ENCODE results near the gene RHOF. TPM values are rescaled to one million over a fixed set of nuclear protein-coding genes. Genes with fewer than 3 reads are reported as not detected.

Gene RHOF
- total and polyA plus RNA-seq, 2 donors = 12.9 to 33.3 TPM

GRCh38 chr12:121773011-121773777 is 20.3 kb downstream of the RHOF start:
- Histone ChIP-seq H3K4me1 (ENCODE audit: control insufficient read depth in 2 of 2, insufficient read depth in 2 of 2, low read length in 2 of 2) (peaks cover 7 to 35% of the 10 kb centered on the region in 2 donors), H3K4me3 (ENCODE audit: low read length in 2 of 2) (no peak overlapping the region), H3K27ac (ENCODE audit: low read depth in 1 of 2, low read length in 1 of 2) (no peak overlapping the region), H3K27me3 (ENCODE audit: control insufficient read depth in 2 of 2, insufficient read depth in 1 of 2, low read length in 1 of 2) (no peaks in the 10 kb centered on the region), H3K36me3 (ENCODE audit: control insufficient read depth in 2 of 2, insufficient read depth in 2 of 2, low read length in 1 of 2) (peaks cover 3 to 12% of the 10 kb centered on the region in 2 donors), H3K9me3 (ENCODE audit: control insufficient read depth in 2 of 2, insufficient read depth in 1 of 2, low read length in 1 of 2) (peaks cover 0 to 16% of the 10 kb centered on the region in 2 donors)
- WGBS = 60% methylated on average over 14 of the region's 14 CpGs
- DNase-seq (ENCODE audit: low read depth in 6 of 9, low spot score in 9 of 9) = peak in 3 of 9 donors; percentile 74 to 86 (median 83)

GRCh38 chr12:121770813-121771625 is 22.5 kb downstream of the RHOF start:
- Histone ChIP-seq H3K27ac (ENCODE audit: low read depth in 1 of 2, low read length in 1 of 2) (no peak overlapping the region), H3K27me3 (ENCODE audit: control insufficient read depth in 2 of 2, insufficient read depth in 1 of 2, low read length in 1 of 2) (no peaks in the 10 kb centered on the region), H3K36me3 (ENCODE audit: control insufficient read depth in 2 of 2, insufficient read depth in 2 of 2, low read length in 1 of 2) (peaks cover 0 to 2% of the 10 kb centered on the region in 2 donors), H3K4me1 (ENCODE audit: control insufficient read depth in 2 of 2, insufficient read depth in 2 of 2, low read length in 2 of 2) (peaks cover 2 to 16% of the 10 kb centered on the region in 2 donors), H3K9me3 (ENCODE audit: control insufficient read depth in 2 of 2, insufficient read depth in 1 of 2, low read length in 1 of 2) (peaks cover 0 to 6% of the 10 kb centered on the region in 2 donors), H3K4me3 (ENCODE audit: low read length in 2 of 2) (no peak overlapping the region)
- DNase-seq (ENCODE audit: low read depth in 6 of 9, low spot score in 9 of 9) = no peak
- WGBS = 92% methylated on average over 25 of the region's 25 CpGs

DNA sequence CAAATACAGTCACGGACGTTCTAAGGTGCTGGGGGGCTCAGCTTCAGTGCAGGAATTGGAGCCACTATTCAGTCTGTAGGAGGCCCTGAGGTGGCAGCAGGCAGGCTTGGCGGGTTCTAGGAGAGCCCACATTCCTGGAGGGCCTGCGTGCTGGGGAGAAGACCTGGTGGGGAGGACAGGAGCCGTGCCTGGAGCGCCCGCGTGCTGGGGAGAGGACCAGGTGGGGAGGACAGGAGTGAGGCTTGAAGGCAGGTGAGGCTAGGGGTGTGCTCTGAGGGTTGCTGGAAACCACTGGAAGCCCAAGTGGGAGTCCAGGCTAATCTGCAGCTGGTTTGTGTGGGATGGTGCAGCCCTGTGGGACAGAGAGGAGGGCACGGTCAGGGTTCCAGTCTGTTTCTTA is 23.1 kb downstream of the RHOF start:
- H3K27me3 ChIP-seq (ENCODE audit: control insufficient read depth in 2 of 2, insufficient read depth in 1 of 2, low read length in 1 of 2) = no peaks in the 10 kb centered on the region
- WGBS = 85% methylated on average over 9 of the region's 9 CpGs
- peaks cover 0 to 6% of the 10 kb centered on the region in 2 donors for H3K9me3 ChIP-seq (ENCODE audit: control insufficient read depth in 2 of 2, insufficient read depth in 1 of 2, low read length in 1 of 2)
- peaks cover 2 to 9% of the 10 kb centered on the region in 2 donors for H3K4me1 ChIP-seq (ENCODE audit: control insufficient read depth in 2 of 2, insufficient read depth in 2 of 2, low read length in 2 of 2)
- H3K36me3 ChIP-seq (ENCODE audit: control insufficient read depth in 2 of 2, insufficient read depth in 2 of 2, low read length in 1 of 2) = peaks cover 2 to 4% of the 10 kb centered on the region in 2 donors
- no peak for DNase-seq (ENCODE audit: low read depth in 6 of 9, low spot score in 9 of 9)
- no peak overlapping the region for H3K27ac ChIP-seq (ENCODE audit: low read depth in 1 of 2, low read length in 1 of 2)
- no peak overlapping the region for H3K4me3 ChIP-seq (ENCODE audit: low read length in 2 of 2)

GRCh38 chr12:121769831-121770301 is 23.6 kb downstream of the RHOF start:
- WGBS = 95% methylated on average over 11 of the region's 11 CpGs
- peaks cover 2 to 4% of the 10 kb centered on the region in 2 donors for H3K36me3 ChIP-seq (ENCODE audit: control insufficient read depth in 2 of 2, insufficient read depth in 2 of 2, low read length in 1 of 2)
- H3K27me3 ChIP-seq (ENCODE audit: control insufficient read depth in 2 of 2, insufficient read depth in 1 of 2, low read length in 1 of 2) = no peaks in the 10 kb centered on the region
- H3K9me3 ChIP-seq (ENCODE audit: control insufficient read depth in 2 of 2, insufficient read depth in 1 of 2, low read length in 1 of 2) = peaks cover 0 to 6% of the 10 kb centered on the region in 2 donors
- H3K4me3 ChIP-seq (ENCODE audit: low read length in 2 of 2) = no peak overlapping the region
- H3K4me1 ChIP-seq (ENCODE audit: control insufficient read depth in 2 of 2, insufficient read depth in 2 of 2, low read length in 2 of 2) = peaks cover 2 to 8% of the 10 kb centered on the region in 2 donors
- DNase-seq (ENCODE audit: low read depth in 6 of 9, low spot score in 9 of 9) = no peak
- H3K27ac ChIP-seq (ENCODE audit: low read depth in 1 of 2, low read length in 1 of 2) = no peak overlapping the region

GRCh38 chr12:121769297-121769830 is 24.1 kb downstream of the RHOF start:
- peaks cover 0 to 6% of the 10 kb centered on the region in 2 donors for H3K9me3 ChIP-seq (ENCODE audit: control insufficient read depth in 2 of 2, insufficient read depth in 1 of 2, low read length in 1 of 2)
- no peak for DNase-seq (ENCODE audit: low read depth in 6 of 9, low spot score in 9 of 9)
- H3K27ac ChIP-seq (ENCODE audit: low read depth in 1 of 2, low read length in 1 of 2) = no peak overlapping the region
- peaks cover 2 to 4% of the 10 kb centered on the region in 2 donors for H3K36me3 ChIP-seq (ENCODE audit: control insufficient read depth in 2 of 2, insufficient read depth in 2 of 2, low read length in 1 of 2)
- peaks cover 2 to 8% of the 10 kb centered on the region in 2 donors for H3K4me1 ChIP-seq (ENCODE audit: control insufficient read depth in 2 of 2, insufficient read depth in 2 of 2, low read length in 2 of 2)
- H3K27me3 ChIP-seq (ENCODE audit: control insufficient read depth in 2 of 2, insufficient read depth in 1 of 2, low read length in 1 of 2) = no peaks in the 10 kb centered on the region
- WGBS = 97% methylated on average over 9 of the region's 9 CpGs
- no peak overlapping the region for H3K4me3 ChIP-seq (ENCODE audit: low read length in 2 of 2)

- no peaks in the 10 kb centered on the region for H3K27me3 ChIP-seq (ENCODE audit: control insufficient read depth in 2 of 2, insufficient read depth in 1 of 2, low read length in 1 of 2)
- peaks cover 0 to 6% of the 10 kb centered on the region in 2 donors for H3K9me3 ChIP-seq (ENCODE audit: control insufficient read depth in 2 of 2, insufficient read depth in 1 of 2, low read length in 1 of 2)
- WGBS = 95% methylated on average over 10 of the region's 10 CpGs
- peaks cover 0 to 4% of the 10 kb centered on the region in 2 donors for H3K36me3 ChIP-seq (ENCODE audit: control insufficient read depth in 2 of 2, insufficient read depth in 2 of 2, low read length in 1 of 2)
- DNase-seq (ENCODE audit: low read depth in 6 of 9, low spot score in 9 of 9) = no peak
- no peaks in the 10 kb centered on the region for H3K4me1 ChIP-seq (ENCODE audit: control insufficient read depth in 2 of 2, insufficient read depth in 2 of 2, low read length in 2 of 2)
- H3K27ac ChIP-seq (ENCODE audit: low read depth in 1 of 2, low read length in 1 of 2) = no peak overlapping the region
- H3K4me3 ChIP-seq (ENCODE audit: low read length in 2 of 2) = no peak overlapping the region
Measured at GRCh38 chr12:121767525-121768016, 25.9 kb downstream of the RHOF start.

- H3K4me3 ChIP-seq (ENCODE audit: low read length in 2 of 2) = no peak overlapping the region
- no peak overlapping the region for H3K27ac ChIP-seq (ENCODE audit: low read depth in 1 of 2, low read length in 1 of 2)
- H3K27me3 ChIP-seq (ENCODE audit: control insufficient read depth in 2 of 2, insufficient read depth in 1 of 2, low read length in 1 of 2) = no peaks in the 10 kb centered on the region
- WGBS = 99% methylated on average over 5 of the region's 5 CpGs
- H3K36me3 ChIP-seq (ENCODE audit: control insufficient read depth in 2 of 2, insufficient read depth in 2 of 2, low read length in 1 of 2) = peaks cover 0 to 4% of the 10 kb centered on the region in 2 donors
- DNase-seq (ENCODE audit: low read depth in 6 of 9, low spot score in 9 of 9) = no peak
- H3K4me1 ChIP-seq (ENCODE audit: control insufficient read depth in 2 of 2, insufficient read depth in 2 of 2, low read length in 2 of 2) = no peaks in the 10 kb centered on the region
- peaks cover 0 to 2% of the 10 kb centered on the region in 2 donors for H3K9me3 ChIP-seq (ENCODE audit: control insufficient read depth in 2 of 2, insufficient read depth in 1 of 2, low read length in 1 of 2)
Measured at GRCh38 chr12:121766290-121767039, 27.0 kb downstream of the RHOF start.

DNA sequence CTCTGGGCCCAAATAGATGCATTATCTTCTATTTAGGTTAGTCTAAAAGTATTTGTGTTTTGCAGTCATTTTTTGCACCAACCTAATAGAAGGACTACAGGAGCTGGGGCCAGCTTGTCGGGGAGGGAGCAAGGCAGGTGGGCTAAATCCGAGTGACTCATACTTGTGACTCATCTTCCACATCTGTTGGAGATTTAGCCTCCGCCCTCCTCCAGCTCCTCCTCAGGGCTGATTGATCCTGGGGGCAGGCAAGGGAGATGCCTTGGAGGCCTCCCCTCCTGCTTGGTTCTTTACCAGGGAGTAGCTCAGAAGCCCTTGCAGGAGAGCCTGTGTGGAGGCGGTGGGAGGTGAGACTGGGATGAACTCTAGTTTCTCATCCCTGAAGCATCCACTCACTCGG is 27.9 kb downstream of the RHOF start:
- Histone ChIP-seq H3K4me3 (ENCODE audit: low read length in 2 of 2) (no peak overlapping the region), H3K36me3 (ENCODE audit: control insufficient read depth in 2 of 2, insufficient read depth in 2 of 2, low read length in 1 of 2) (peaks cover 0 to 4% of the 10 kb centered on the region in 2 donors), H3K4me1 (ENCODE audit: control insufficient read depth in 2 of 2, insufficient read depth in 2 of 2, low read length in 2 of 2) (no peaks in the 10 kb centered on the region), H3K9me3 (ENCODE audit: control insufficient read depth in 2 of 2, insufficient read depth in 1 of 2, low read length in 1 of 2) (peaks cover 0 to 2% of the 10 kb centered on the region in 2 donors), H3K27me3 (ENCODE audit: control insufficient read depth in 2 of 2, insufficient read depth in 1 of 2, low read length in 1 of 2) (no peaks in the 10 kb centered on the region), H3K27ac (ENCODE audit: low read depth in 1 of 2, low read length in 1 of 2) (no peak overlapping the region)
- DNase-seq (ENCODE audit: low read depth in 6 of 9, low spot score in 9 of 9) = no peak
- WGBS = 96% methylated on average over 5 of the region's 5 CpGs

Measured in thymus (tissue), 11 donors.